GM12864 (cell line): ENCODE measurements around the gene FAM219A.
"Not testable (repeated sequence)": the region's sequence is repeated elsewhere in the genome, so short reads cannot be mapped to it uniquely, and the experiment has no call there.

Experiments
- DNase-seq: peaks from one replicate; pipeline ENCODE4 v3.0.0-alpha.2; 2011; ENCODE audit warnings: low read depth
- H3K4me3 ChIP-seq: 2 replicates; pipeline ENCODE4 v1.5.1; 2011; ENCODE audit warnings: mild to moderate bottlenecking, low read depth, low read length, control low read depth
- TF ChIP-seq, protein P1 (sequence below): IDR thresholded peaks from 2 replicates; pipeline ENCODE4 v1.5.1; 2011; ENCODE audit warnings: low read depth, mild to moderate bottlenecking, moderate library complexity, low read length, control low read depth, inconsistent platforms; ENCODE audit errors: missing control alignments

FAM219A gene

GRCh38 chr9:34450644-34451043 lies 7.7 kb downstream of the FAM219A start:
- DNase-seq, result no peak
- H3K4me3 ChIP-seq, result no peak overlapping the region
- TF ChIP-seq, protein P1, sequence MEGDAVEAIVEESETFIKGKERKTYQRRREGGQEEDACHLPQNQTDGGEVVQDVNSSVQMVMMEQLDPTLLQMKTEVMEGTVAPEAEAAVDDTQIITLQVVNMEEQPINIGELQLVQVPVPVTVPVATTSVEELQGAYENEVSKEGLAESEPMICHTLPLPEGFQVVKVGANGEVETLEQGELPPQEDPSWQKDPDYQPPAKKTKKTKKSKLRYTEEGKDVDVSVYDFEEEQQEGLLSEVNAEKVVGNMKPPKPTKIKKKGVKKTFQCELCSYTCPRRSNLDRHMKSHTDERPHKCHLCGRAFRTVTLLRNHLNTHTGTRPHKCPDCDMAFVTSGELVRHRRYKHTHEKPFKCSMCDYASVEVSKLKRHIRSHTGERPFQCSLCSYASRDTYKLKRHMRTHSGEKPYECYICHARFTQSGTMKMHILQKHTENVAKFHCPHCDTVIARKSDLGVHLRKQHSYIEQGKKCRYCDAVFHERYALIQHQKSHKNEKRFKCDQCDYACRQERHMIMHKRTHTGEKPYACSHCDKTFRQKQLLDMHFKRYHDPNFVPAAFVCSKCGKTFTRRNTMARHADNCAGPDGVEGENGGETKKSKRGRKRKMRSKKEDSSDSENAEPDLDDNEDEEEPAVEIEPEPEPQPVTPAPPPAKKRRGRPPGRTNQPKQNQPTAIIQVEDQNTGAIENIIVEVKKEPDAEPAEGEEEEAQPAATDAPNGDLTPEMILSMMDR, result no peak

- DNase-seq, result no peak
- TF ChIP-seq, protein P1, result no peak
These were observed 11.4 kb downstream of the FAM219A start for GRCh38 chr9:34446951-34447350.

DNA sequence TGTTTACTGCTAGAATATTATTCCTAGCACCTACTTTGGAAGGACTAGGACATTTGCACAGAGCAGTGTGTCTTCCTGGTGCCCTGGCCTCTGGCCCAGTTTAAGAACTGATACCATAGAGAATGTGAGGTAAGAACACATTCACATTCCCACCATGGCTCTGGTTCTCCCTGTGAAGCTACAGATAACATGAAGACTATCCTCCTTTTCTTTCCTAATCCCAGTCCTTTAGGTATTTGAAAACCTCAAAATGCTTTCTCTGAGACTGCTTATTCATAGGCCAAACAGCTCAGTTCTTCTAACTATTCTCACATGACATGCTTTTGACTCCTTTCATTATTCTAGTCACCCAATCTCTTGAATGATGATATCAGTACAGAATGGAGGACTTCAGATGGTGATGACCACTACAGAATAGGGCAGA lies 11.9 kb downstream of the FAM219A start:
- H3K4me3 ChIP-seq, result no peak overlapping the region
- TF ChIP-seq, protein P1, result no peak
- no peak for DNase-seq

More at GRCh38 chr9:34446951-34447350, 11.4 kb downstream of the FAM219A start:
- H3K4me3 ChIP-seq, result no peak overlapping the region

DNA sequence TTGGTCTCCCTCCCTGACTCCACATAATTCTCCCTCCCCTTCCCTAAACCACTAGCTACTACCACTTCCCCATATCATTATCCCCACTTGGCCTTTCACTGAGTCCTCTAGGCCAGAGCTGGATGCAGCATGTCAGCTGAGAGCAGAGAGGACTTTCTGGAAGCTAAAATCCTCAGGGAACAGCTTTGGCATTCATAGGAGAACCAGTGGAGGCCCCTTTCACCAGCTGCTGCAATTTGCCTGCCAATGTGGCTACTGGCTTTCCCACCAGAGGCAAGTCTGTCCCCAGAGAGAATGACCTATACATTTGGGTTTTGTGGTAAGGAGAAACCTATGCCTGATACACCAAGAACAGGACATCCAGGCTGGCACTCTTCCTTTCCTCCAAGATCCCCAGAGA lies 14.4 kb downstream of the FAM219A start:
- TF ChIP-seq, protein P1, result no peak
- no peak for DNase-seq
- H3K4me3 ChIP-seq, result no peak overlapping the region

DNA sequence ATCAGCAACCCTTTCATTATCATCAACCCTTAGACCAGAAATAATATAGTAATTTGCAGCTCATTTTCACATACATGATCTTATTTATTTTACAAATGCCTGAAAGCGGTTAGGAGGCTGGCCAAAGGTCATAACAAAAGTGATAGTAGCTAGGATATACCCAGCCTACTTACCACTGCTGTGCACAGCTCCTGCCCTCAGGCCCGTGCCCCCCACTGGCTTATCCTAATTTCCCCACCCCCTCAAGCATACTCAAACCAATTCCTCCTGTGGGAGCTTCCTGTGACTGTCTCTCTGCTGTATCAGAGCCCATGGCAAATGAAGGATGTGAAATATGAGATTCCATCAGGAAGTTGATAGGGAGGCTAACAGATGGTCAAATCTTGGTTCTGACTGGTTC lies 14.8 kb downstream of the FAM219A start:
- no peak overlapping the region for H3K4me3 ChIP-seq
- TF ChIP-seq, protein P1, result no peak

DNA sequence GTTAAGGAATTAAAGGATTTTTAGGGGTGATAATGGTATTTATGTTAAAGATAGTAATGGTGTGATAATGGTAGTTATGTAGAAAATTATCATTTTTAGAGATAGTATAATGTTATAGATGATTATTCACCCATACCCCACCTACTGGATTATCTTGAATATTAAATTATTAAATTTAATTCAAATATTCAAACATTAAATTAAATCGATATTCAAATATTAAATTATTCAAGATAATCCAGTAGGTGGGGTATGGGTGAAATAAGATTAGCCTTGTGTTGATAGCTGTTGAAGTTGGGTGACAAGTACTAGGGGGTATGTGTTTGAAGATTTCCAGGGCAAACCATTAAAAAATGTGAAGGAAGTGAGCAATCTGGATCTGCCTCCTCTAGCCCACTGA lies 15.6 kb downstream of the FAM219A start:
- no peak overlapping the region for H3K4me3 ChIP-seq
- TF ChIP-seq, protein P1, result no peak
- no peak for DNase-seq

More for the DNA sequence above, 14.8 kb downstream of the FAM219A start:
- no peak for DNase-seq

- TF ChIP-seq, protein P1, result no peak
- no peak overlapping the region for H3K4me3 ChIP-seq
- no peak for DNase-seq
These were observed 18.4 kb downstream of the FAM219A start for GRCh38 chr9:34440017-34440416.

GRCh38 chr9:34438465-34438864 lies 19.9 kb downstream of the FAM219A start:
- H3K4me3 ChIP-seq, DNase-seq: not testable (repeated sequence)

- DNase-seq, H3K4me3 ChIP-seq: not testable (repeated sequence)
These were observed 20.5 kb downstream of the FAM219A start for GRCh38 chr9:34437926-34438307.
